Stomach (tissue), 4 donors: ENCODE measurements around the gene SRP14.

Source experiments
- EP300 ChIP-seq: sonication (generic); formaldehyde crosslinking; IDR thresholded peaks from one replicate; pipeline ENCODE4 v1.6.1; 2017; ENCODE audit warnings: antibody characterized with exemption
- TF ChIP-seq, protein P1 (sequence below), 7 experiments: fragments of 450-650 bp in 4 of 7; fragments of 200-600 bp in 3 of 7; sonication (generic) in 3 of 7; IDR thresholded peaks; one replicate each; pipeline ENCODE4 v1.5.1; 2016 to 2019; ENCODE audit warnings: antibody characterized with exemption in 7 of 7, control low read depth in 2 of 7, mild to moderate bottlenecking in 1 of 7

DNA sequence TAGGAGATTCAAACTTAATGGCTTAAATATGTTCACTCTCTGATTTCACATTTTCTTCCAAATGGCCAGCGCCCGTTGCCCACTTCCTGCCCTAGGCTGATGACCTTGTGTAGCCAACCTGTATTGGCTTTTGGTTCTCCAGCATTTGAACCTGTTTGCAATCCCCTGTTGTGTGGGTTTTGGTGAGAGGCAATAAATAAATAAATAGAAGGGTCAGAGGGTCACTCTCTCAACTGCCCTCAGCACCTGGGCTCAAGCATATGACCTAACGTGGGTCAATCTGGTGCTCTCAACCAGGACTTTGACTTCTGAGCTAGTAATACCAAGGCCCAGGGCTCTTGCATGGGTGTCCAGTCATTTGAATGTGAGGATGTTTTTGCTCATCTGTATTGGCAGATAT is 1.8 kb upstream of the SRP14 start:
- TF ChIP-seq, protein P1, sequence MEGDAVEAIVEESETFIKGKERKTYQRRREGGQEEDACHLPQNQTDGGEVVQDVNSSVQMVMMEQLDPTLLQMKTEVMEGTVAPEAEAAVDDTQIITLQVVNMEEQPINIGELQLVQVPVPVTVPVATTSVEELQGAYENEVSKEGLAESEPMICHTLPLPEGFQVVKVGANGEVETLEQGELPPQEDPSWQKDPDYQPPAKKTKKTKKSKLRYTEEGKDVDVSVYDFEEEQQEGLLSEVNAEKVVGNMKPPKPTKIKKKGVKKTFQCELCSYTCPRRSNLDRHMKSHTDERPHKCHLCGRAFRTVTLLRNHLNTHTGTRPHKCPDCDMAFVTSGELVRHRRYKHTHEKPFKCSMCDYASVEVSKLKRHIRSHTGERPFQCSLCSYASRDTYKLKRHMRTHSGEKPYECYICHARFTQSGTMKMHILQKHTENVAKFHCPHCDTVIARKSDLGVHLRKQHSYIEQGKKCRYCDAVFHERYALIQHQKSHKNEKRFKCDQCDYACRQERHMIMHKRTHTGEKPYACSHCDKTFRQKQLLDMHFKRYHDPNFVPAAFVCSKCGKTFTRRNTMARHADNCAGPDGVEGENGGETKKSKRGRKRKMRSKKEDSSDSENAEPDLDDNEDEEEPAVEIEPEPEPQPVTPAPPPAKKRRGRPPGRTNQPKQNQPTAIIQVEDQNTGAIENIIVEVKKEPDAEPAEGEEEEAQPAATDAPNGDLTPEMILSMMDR (IDR thresholded peaks at IDR 0.05): no peak
- TF ChIP-seq EP300: no peak
